Nephron progenitor cell (in vitro differentiated cells): ENCODE results near the gene KIRREL3.

ENCODE experiments used
- DNase-seq: peaks from one replicate; pipeline ENCODE4 v3.0.0; 2021
- H3K27ac Mint-ChIP-seq: 2 replicates; pipeline ENCODE4 v1.8.0; 2021; ENCODE audit warnings: mild to moderate bottlenecking, moderate library complexity, mixed read lengths
- H3K27me3 Mint-ChIP-seq: 2 replicates; pipeline ENCODE4 v1.8.0; 2021; ENCODE audit warnings: mild to moderate bottlenecking, low read depth, mixed read lengths; ENCODE audit not compliant: poor library complexity
- H3K36me3 Mint-ChIP-seq: 2 replicates; pipeline ENCODE4 v1.8.0; 2021; ENCODE audit warnings: low read depth, mixed read lengths
- H3K4me1 Mint-ChIP-seq: 2 replicates; pipeline ENCODE4 v1.8.0; 2021; ENCODE audit warnings: mixed read lengths
- H3K4me3 Mint-ChIP-seq: 2 replicates; pipeline ENCODE4 v1.8.0; 2021; ENCODE audit warnings: mild to moderate bottlenecking, moderate library complexity, mixed read lengths
- H3K9me3 Mint-ChIP-seq: 2 replicates; pipeline ENCODE4 v1.8.0; 2021; ENCODE audit warnings: mild to moderate bottlenecking, moderate library complexity, mixed read lengths
- TF ChIP-seq, protein P1 (sequence below): fragments of 200-600 bp; sonication (generic); IDR thresholded peaks from 2 replicates; pipeline ENCODE4 v1.5.0; 2021; ENCODE audit warnings: antibody characterized with exemption

The KIRREL3 gene

GRCh38 chr11:126884192-126884591 lies 116.4 kb downstream of the KIRREL3 start:
- H3K27me3 Mint-ChIP-seq = peaks cover 2% of the 10 kb centered on the region
- TF ChIP-seq, protein P1, sequence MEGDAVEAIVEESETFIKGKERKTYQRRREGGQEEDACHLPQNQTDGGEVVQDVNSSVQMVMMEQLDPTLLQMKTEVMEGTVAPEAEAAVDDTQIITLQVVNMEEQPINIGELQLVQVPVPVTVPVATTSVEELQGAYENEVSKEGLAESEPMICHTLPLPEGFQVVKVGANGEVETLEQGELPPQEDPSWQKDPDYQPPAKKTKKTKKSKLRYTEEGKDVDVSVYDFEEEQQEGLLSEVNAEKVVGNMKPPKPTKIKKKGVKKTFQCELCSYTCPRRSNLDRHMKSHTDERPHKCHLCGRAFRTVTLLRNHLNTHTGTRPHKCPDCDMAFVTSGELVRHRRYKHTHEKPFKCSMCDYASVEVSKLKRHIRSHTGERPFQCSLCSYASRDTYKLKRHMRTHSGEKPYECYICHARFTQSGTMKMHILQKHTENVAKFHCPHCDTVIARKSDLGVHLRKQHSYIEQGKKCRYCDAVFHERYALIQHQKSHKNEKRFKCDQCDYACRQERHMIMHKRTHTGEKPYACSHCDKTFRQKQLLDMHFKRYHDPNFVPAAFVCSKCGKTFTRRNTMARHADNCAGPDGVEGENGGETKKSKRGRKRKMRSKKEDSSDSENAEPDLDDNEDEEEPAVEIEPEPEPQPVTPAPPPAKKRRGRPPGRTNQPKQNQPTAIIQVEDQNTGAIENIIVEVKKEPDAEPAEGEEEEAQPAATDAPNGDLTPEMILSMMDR = no peak
- no peaks in the 10 kb centered on the region for H3K9me3 Mint-ChIP-seq
- H3K4me1 Mint-ChIP-seq = peaks cover 31% of the 10 kb centered on the region
- no peaks in the 10 kb centered on the region for H3K36me3 Mint-ChIP-seq
- DNase-seq = no peak
- no peak overlapping the region for H3K4me3 Mint-ChIP-seq
- no peak overlapping the region for H3K27ac Mint-ChIP-seq

- Mint-ChIP-seq H3K27me3 (peaks cover 5% of the 10 kb centered on the region), H3K9me3 (no peaks in the 10 kb centered on the region), H3K4me1 (peaks cover 9% of the 10 kb centered on the region), H3K4me3 (no peak overlapping the region), H3K27ac (no peak overlapping the region), H3K36me3 (no peaks in the 10 kb centered on the region)
- TF ChIP-seq, protein P1 = no peak
- DNase-seq = no peak
These were observed 119.7 kb downstream of the KIRREL3 start for GRCh38 chr11:126880872-126881271.

- no peak overlapping the region for H3K27ac Mint-ChIP-seq
- peaks cover 5% of the 10 kb centered on the region for H3K27me3 Mint-ChIP-seq
- H3K9me3 Mint-ChIP-seq = no peaks in the 10 kb centered on the region
- peaks cover 15% of the 10 kb centered on the region for H3K4me1 Mint-ChIP-seq
- no peak for DNase-seq
- TF ChIP-seq, protein P1 = no peak
- no peak overlapping the region for H3K4me3 Mint-ChIP-seq
- H3K36me3 Mint-ChIP-seq = no peaks in the 10 kb centered on the region
These were observed 121.1 kb downstream of the KIRREL3 start for GRCh38 chr11:126879516-126879915.

- Mint-ChIP-seq H3K9me3 (peaks cover under 1% of the 10 kb centered on the region), H3K27ac (no peak overlapping the region), H3K27me3 (peaks cover 5% of the 10 kb centered on the region), H3K4me3 (no peak overlapping the region), H3K4me1 (peaks cover 17% of the 10 kb centered on the region), H3K36me3 (no peaks in the 10 kb centered on the region)
- no peak for DNase-seq
- TF ChIP-seq, protein P1 = no peak
These were observed 121.6 kb downstream of the KIRREL3 start for GRCh38 chr11:126878913-126879482.

- TF ChIP-seq, protein P1 = no peak
- H3K27ac Mint-ChIP-seq = no peak overlapping the region
- peaks cover 8% of the 10 kb centered on the region for H3K4me1 Mint-ChIP-seq
- DNase-seq = no peak
- H3K36me3 Mint-ChIP-seq = peaks cover 13% of the 10 kb centered on the region
- H3K4me3 Mint-ChIP-seq = no peak overlapping the region
- H3K27me3 Mint-ChIP-seq = peaks cover 10% of the 10 kb centered on the region
- H3K9me3 Mint-ChIP-seq = peaks cover 22% of the 10 kb centered on the region
These were observed 125.7 kb downstream of the KIRREL3 start for GRCh38 chr11:126874831-126875230.

GRCh38 chr11:126874276-126874675 lies 126.3 kb downstream of the KIRREL3 start:
- TF ChIP-seq, protein P1 = no peak
- H3K4me1 Mint-ChIP-seq = peaks cover 8% of the 10 kb centered on the region
- H3K36me3 Mint-ChIP-seq = peaks cover 13% of the 10 kb centered on the region
- H3K27me3 Mint-ChIP-seq = peaks cover 10% of the 10 kb centered on the region
- H3K27ac Mint-ChIP-seq = no peak overlapping the region
- H3K9me3 Mint-ChIP-seq = peaks cover 22% of the 10 kb centered on the region
- no peak overlapping the region for H3K4me3 Mint-ChIP-seq
- no peak for DNase-seq
